Measurements from ENCODE around the gene SIRT4. TPM values are rescaled to one million over a fixed set of nuclear protein-coding genes. Genes with fewer than 3 reads are reported as not detected.

Gene SIRT4
- total and polyA plus RNA-seq, 2 of the 13 experiments (the other 11 are each of a cell fraction or from before 2014, with no cell fraction given), result 3.4 to 5.8 TPM

DNA sequence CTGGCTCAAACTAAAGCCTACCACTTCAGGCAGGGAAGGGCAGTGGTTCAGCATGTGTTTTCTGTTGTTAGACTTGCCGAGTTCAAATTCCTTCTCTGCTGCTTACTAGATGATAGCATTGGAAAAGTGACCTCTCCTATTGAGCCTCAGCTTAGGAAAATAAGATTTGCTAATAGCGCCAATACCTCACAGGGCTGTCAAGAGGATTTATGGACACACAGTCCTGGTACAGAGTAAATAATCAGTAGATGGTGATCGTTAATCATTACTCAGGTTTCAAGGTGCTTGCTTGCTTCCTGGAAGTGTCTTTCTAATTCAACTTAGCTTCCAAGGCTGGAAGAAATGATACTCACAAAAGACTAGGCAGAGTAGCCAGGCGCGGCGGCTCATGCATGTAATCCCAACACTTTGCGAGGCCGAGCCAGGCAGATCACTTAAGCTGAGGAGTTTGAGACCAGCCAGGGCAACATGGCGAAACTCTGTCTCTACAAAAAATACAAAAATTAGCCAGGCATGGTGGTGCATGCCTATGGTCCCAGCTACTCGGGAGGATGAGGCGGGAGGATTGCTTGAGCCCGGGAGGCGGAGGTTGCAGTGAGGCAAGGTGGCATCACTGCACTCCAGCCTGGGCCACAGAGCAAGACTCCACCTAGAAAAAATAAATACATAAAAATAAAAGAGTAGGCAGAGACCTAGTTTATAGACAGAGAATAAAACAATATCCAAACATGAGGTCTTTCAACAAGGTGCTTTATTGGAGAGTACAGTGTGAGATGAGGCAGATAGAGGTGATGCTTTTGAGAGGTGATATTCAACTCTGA lies 19.5 kb downstream of the SIRT4 start (continued):
- TF ChIP-seq, protein P1, sequence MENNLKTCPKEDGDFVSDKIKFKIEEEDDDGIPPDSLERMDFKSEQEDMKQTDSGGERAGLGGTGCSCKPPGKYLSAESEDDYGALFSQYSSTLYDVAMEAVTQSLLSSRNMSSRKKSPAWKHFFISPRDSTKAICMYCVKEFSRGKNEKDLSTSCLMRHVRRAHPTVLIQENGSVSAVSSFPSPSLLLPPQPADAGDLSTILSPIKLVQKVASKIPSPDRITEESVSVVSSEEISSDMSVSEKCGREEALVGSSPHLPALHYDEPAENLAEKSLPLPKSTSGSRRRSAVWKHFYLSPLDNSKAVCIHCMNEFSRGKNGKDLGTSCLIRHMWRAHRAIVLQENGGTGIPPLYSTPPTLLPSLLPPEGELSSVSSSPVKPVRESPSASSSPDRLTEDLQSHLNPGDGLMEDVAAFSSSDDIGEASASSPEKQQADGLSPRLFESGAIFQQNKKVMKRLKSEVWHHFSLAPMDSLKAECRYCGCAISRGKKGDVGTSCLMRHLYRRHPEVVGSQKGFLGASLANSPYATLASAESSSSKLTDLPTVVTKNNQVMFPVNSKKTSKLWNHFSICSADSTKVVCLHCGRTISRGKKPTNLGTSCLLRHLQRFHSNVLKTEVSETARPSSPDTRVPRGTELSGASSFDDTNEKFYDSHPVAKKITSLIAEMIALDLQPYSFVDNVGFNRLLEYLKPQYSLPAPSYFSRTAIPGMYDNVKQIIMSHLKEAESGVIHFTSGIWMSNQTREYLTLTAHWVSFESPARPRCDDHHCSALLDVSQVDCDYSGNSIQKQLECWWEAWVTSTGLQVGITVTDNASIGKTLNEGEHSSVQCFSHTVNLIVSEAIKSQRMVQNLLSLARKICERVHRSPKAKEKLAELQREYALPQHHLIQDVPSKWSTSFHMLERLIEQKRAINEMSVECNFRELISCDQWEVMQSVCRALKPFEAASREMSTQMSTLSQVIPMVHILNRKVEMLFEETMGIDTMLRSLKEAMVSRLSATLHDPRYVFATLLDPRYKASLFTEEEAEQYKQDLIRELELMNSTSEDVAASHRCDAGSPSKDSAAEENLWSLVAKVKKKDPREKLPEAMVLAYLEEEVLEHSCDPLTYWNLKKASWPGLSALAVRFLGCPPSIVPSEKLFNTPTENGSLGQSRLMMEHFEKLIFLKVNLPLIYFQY (CRISPR knock-in tag; IDR thresholded peaks at IDR 0.05; ENCODE audit: borderline replicate concordance), result no peak
- TF ChIP-seq ZNF510 (CRISPR knock-in tag; IDR thresholded peaks at IDR 0.05; ENCODE audit: low read depth), result no peak
- TF ChIP-seq TGIF2 (CRISPR knock-in tag; IDR thresholded peaks at IDR 0.05), result 0 out of 2 replicates have a peak, but pooled peaks have one; percentile 25
- TF ChIP-seq ZBTB4 (CRISPR knock-in tag; IDR thresholded peaks at IDR 0.05; ENCODE audit: borderline replicate concordance), result no peak
- peak; percentile 43; the same call in 1 of the 2 replicates for TF ChIP-seq UBTF (CRISPR knock-in tag; IDR thresholded peaks at IDR 0.05)
- peak; percentile 88 for TF ChIP-seq PAXIP1 (CRISPR knock-in tag; conservative IDR thresholded peaks at IDR 0.05)
- TF ChIP-seq DPF2 (CRISPR knock-in tag; IDR thresholded peaks at IDR 0.05; ENCODE audit: borderline replicate concordance, low read depth), result no peak
- TF ChIP-seq FOXP4 (CRISPR knock-in tag; IDR thresholded peaks at IDR 0.05), result peak; percentile 84
- TF ChIP-seq ZNF552 (CRISPR knock-in tag; IDR thresholded peaks at IDR 0.05; ENCODE audit: borderline replicate concordance), result no peak
- no peak for TF ChIP-seq CBFB (CRISPR knock-in tag; IDR thresholded peaks at IDR 0.05)
- TF ChIP-seq ATM (IDR thresholded peaks at IDR 0.05; ENCODE audit: borderline replicate concordance), result no peak
- TF ChIP-seq DR1 (CRISPR knock-in tag; IDR thresholded peaks at IDR 0.05), result no peak

Measured in HepG2 (cell line).